K562 (cell line): ENCODE data around the gene RAP1A. TPM values are rescaled to one million over a fixed set of nuclear protein-coding genes. Genes with fewer than 3 reads are reported as not detected.

Source experiments
- ATAC-seq: fragments of 200-7000 bp; cut with Tn5 transposase; 3 replicates; pipeline ENCODE4 v1.9.1; 2020; ENCODE audit warnings: moderate library complexity
- BruUV-seq: library from RNA; stranded (reverse); fragments of 400-500 nt; replicated peaks from 2 replicates; lab custom pipeline; 2021; lab: Mats Ljungman, UMichigan
- CTCF ChIA-PET: fragments of 300-600 bp; formaldehyde crosslinking; extraction: SDS; loops from one replicate; lab custom pipeline; 2021; ENCODE audit warnings: low intra/inter-chr PET ratio; lab: Yijun Ruan, JAX
- POLR2A ChIA-PET: fragments of 300-600, 350-650 bp; sonication (Branson Sonifier 250); formaldehyde crosslinking; extraction: SDS; loops from one replicate; lab custom pipeline; 2021; ENCODE audit warnings: antibody characterized with exemption, inconsistent platforms; lab: Yijun Ruan, JAX
- DNase-seq, 4 experiments: peaks; one replicate each; pipeline versions ENCODE4 v3.0.0 to v3.0.0-alpha.2; 2011 to 2018; ENCODE audit warnings: low spot score in 3 of 4, mixed read lengths in 3 of 4; ENCODE audit errors: extremely low read depth in 1 of 4
- FAIRE-seq: peaks from 2 replicates; lab custom pipeline; 2011; peaks lifted over from hg19 to GRCh38; lab: Jason Lieb, UNC
- H2AFZ ChIP-seq: 2 replicates; pipeline ENCODE4 v1.6.0; 2011; ENCODE audit warnings: low read depth, low read length, control low read depth, inconsistent platforms
- H3K27ac ChIP-seq: fragments of 200-600 bp; 3 replicates; pipeline ENCODE4 v1.8.0; 2011; ENCODE audit warnings: low read depth, mild to moderate bottlenecking, control low read depth, inconsistent platforms, low read length, moderate library complexity, mixed read lengths; ENCODE audit errors: extremely low read depth
- H3K27me3 ChIP-seq, 2 experiments: fragments of 300-600 bp in 1 of 2; 2 replicates in 1 of 2; 3 replicates in 1 of 2; pipeline versions ENCODE4 v1.6.0 to v1.8.0; 2011; ENCODE audit warnings: inconsistent platforms in 2 of 2, low read length in 2 of 2, mild to moderate bottlenecking in 1 of 2, mixed read lengths in 1 of 2, moderate library complexity in 1 of 2; ENCODE audit not compliant: control insufficient read depth in 2 of 2, insufficient read depth in 2 of 2
- H3K36me3 ChIP-seq: fragments of 300-600 bp; 3 replicates; pipeline ENCODE4 v1.8.0; 2011; ENCODE audit warnings: mild to moderate bottlenecking, low read length, inconsistent platforms; ENCODE audit not compliant: control insufficient read depth, insufficient read depth
- H3K4me1 ChIP-seq, 2 experiments: fragments of 200-600 bp in 1 of 2; replicated peaks in 1 of 2; 2 replicates in 1 of 2; 3 replicates in 1 of 2; pipeline versions ENCODE4 v1.5.1 to v1.8.0; 2011; ENCODE audit warnings: inconsistent platforms in 2 of 2, low read length in 2 of 2, mild to moderate bottlenecking in 1 of 2, mixed read lengths in 1 of 2, moderate library complexity in 1 of 2; ENCODE audit not compliant: control insufficient read depth in 2 of 2, insufficient read depth in 2 of 2
- H3K4me2 ChIP-seq: 2 replicates; pipeline ENCODE4 v1.6.1; 2011; ENCODE audit warnings: low read length, control low read depth, inconsistent platforms, mixed read lengths; ENCODE audit not compliant: insufficient read depth
- H3K4me3 ChIP-seq: fragments of 200-600 bp; sonication (generic), shearing (Covaris generic); 2 replicates; pipeline ENCODE4 v1.5.1; 2016; ENCODE audit warnings: control low read depth, inconsistent platforms
- H3K79me2 ChIP-seq: fragments of 200-600 bp; 3 replicates; pipeline ENCODE4 v1.8.0; 2011; ENCODE audit warnings: low read length, inconsistent platforms; ENCODE audit not compliant: control insufficient read depth, insufficient read depth
- H3K9ac ChIP-seq, 2 experiments: 2 replicates each; pipeline versions ENCODE4 v1.6.0 to v1.6.1; 2011; ENCODE audit warnings: low read depth in 2 of 2, low read length in 2 of 2, control low read depth in 1 of 2, inconsistent platforms in 1 of 2, mild to moderate bottlenecking in 1 of 2, mixed read lengths in 1 of 2; ENCODE audit not compliant: insufficient read depth in 1 of 2
- H3K9me1 ChIP-seq: one replicate; pipeline ENCODE4 v1.6.0; 2011; ENCODE audit warnings: inconsistent platforms, mild to moderate bottlenecking, low read length, moderate library complexity; ENCODE audit not compliant: control insufficient read depth, insufficient read depth
- H3K9me3 ChIP-seq: replicated peaks from 2 replicates; pipeline ENCODE4 v1.5.1; 2011; ENCODE audit warnings: low read depth, low read length, inconsistent platforms; ENCODE audit not compliant: control insufficient read depth, insufficient read depth
- H4K20me1 ChIP-seq: replicated peaks from 2 replicates; pipeline ENCODE4 v1.6.1; 2011; ENCODE audit warnings: low read length, inconsistent platforms, mixed read lengths; ENCODE audit not compliant: control insufficient read depth, insufficient read depth
- CHD1 ChIP-seq: fragments of 200-600 bp; sonication (generic); IDR thresholded peaks from one replicate; pipeline ENCODE4 v1.6.1; 2012; ENCODE audit warnings: mild to moderate bottlenecking, moderate library complexity, low read length, inconsistent platforms
- ETV5 ChIP-seq: sonication (generic); formaldehyde crosslinking; IDR thresholded peaks from 2 replicates; pipeline ENCODE4 v1.4.0; 2020; ENCODE audit warnings: low read depth, mild to moderate bottlenecking, missing genetic modification reagents
- FUS ChIP-seq: fragments of 200-400 bp; formaldehyde crosslinking; optimal IDR thresholded peaks from 2 replicates; pipeline ENCODE3; 2017; ENCODE audit warnings: low read depth, low read length
- RAD51 ChIP-seq: fragments of 450-650 bp; IDR thresholded peaks from 2 replicates; pipeline ENCODE4 v1.7.1; 2016; ENCODE audit warnings: low read depth, mild to moderate bottlenecking, borderline replicate concordance
- TAF9B ChIP-seq: fragments of 450-650 bp; IDR thresholded peaks from 2 replicates; pipeline ENCODE4 v1.6.1; 2018; ENCODE audit warnings: mild to moderate bottlenecking; ENCODE audit not compliant: partially characterized antibody
- TCF3 ChIP-seq: sonication (generic); formaldehyde crosslinking; IDR thresholded peaks from 2 replicates; pipeline ENCODE4 v1.4.0; 2020; ENCODE audit warnings: mild to moderate bottlenecking, missing genetic modification reagents
- UBTF ChIP-seq, 2 experiments: IDR thresholded peaks; 2 replicates each; pipeline ENCODE4 v1.6.1; 2012; ENCODE audit warnings: improper control_type of control experiment in 2 of 2, low read depth in 2 of 2, low read length in 2 of 2, borderline replicate concordance in 1 of 2
- ZBTB7A ChIP-seq: IDR thresholded peaks from 2 replicates; pipeline ENCODE4 v1.6.1; 2011; ENCODE audit warnings: low read depth, mild to moderate bottlenecking, low read length, moderate library complexity, borderline replicate concordance; ENCODE audit not compliant: control insufficient read depth
- WGBS: fragments of 100-300 bp; shearing (Covaris generic); methylation state at CpG from one replicate; pipeline ENCODE4 v1.1.6; 2016; ENCODE audit warnings: low coverage, mixed read lengths; ENCODE audit not compliant: insufficient coverage; ENCODE audit errors: missing lambda C conversion rate; 5-methylcytosine and 5-hydroxymethylcytosine counted together
- in situ Hi-C: fragments of 300-500 bp; cut with MboI; formaldehyde crosslinking; loops from 4 replicates; pipeline ENCODE4 v1.15.0; 2018; ENCODE audit warnings: inconsistent platforms, mixed read lengths
- intact Hi-C: fragments of 100-400 bp; cut with micrococcal nuclease; formaldehyde crosslinking; loops from 2 replicates; pipeline ENCODE4 v1.14.2; 2022
- polyA plus RNA-seq, 8 experiments: library from polyadenylated mRNA; depleted of rRNA in 4 of 8; stranded (reverse) in 5 of 8; unstranded in 3 of 8; fragments of >200 nt; fragmentation: Nextera tagmentation in 2 of 8; fragmentation: Illumina TruSeq in 1 of 8; extraction: Ambion mirVana in 2 of 8; extraction: Trizol in 1 of 8; gene quantifications; 2 replicates each; pipeline versions ENCODE4 v1.2.1 to v1.2.3, GENCODE V29; 2011 to 2014; ENCODE audit warnings: inconsistent platforms in 1 of 8, missing spikeins in 1 of 8
- total RNA-seq, 7 experiments: library from RNA; depleted of rRNA in 6 of 7; stranded (reverse); fragments of >200 nt in 6 of 7; fragmentation: Illumina TruSeq in 2 of 7; extraction: Trizol in 2 of 7; gene quantifications; 2 replicates each; pipeline versions ENCODE4 v1.2.1 to v1.2.3, GENCODE V29; 2011 to 2021; ENCODE audit warnings: low replicate concordance in 1 of 7

RAP1A gene
- total and polyA plus RNA-seq, 9 of the 15 experiments (the other 6 are each of a cell fraction or from before 2014, with no cell fraction given): 13.4 to 86.2 (median 32.5) TPM

DNA sequence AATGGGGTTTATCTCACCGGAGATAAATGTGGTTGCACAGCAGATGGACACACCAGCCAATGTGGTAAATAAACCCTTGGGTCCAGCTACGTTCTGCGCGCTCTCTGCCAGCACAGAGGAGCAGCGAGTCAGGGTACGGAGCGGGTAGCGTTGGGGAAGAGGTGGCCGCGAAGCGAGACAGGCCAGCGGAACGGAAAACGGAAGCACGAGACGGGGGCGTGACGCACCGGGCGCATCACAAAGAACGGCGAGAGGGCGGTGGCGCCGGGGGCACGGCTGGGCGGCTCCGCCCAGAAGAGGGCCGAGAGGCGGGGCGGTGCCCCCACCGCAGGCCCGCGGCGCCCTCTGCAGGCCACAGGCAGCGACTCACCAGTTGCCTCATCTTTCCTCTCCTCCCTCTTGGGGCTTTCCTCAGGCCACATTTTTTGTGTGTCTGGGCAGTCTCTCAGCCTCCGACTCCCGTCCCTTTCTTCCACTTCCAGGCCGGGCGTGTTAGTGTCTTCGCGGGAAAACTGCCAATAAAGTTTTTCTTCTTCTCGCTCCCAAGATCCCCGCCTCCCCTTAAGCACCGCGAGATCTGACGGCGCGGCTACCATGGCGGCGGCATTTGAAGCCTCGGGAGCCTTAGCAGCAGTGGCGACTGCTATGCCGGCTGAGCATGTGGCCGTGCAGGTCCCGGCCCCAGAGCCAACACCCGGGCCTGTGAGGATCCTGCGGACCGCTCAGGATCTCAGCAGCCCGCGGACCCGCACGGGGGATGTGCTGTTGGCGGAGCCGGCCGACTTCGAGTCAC is 135.9 kb downstream of the RAP1A start, which contains the start of gene DDX20 (continued):
- TF ChIP-seq CHD1 (peak; percentile 64), ETV5 (CRISPR knock-in tag) (peak; percentile 88), RAD51 (no peak), TCF3 (peak; percentile 34; the same call in 1 of the 2 replicates)

GRCh38 chr1:111756124-111756513 is 136.5 kb downstream of the RAP1A start:
- Histone ChIP-seq H3K79me2 (peaks cover 32% of the 10 kb centered on the region), H3K9me1 (no peaks in the 10 kb centered on the region), H3K27ac (peak overlapping the region; percentile 78), H3K4me1 (peaks cover 9 to 15% of the 10 kb centered on the region in 2 experiments), H3K9ac (peak overlapping the region; percentile 91 to 97), H3K27me3 (no peaks in the 10 kb centered on the region; a peak in 2 of 5 replicates), H3K4me3 (peak overlapping the region; percentile 87), H3K9me3 (no peaks in the 10 kb centered on the region), H4K20me1 (no peaks in the 10 kb centered on the region), H2AFZ (peak overlapping the region; percentile 99), H3K36me3 (peaks cover 41% of the 10 kb centered on the region), H3K4me2 (peak overlapping the region; percentile 91)
- no TSS peak for BruUV-seq
- ChIA-PET POLR2A (interaction anchor here (0.6 to 3.3 kb wide), 6 partner anchors 11 to 374 kb away, joined by 3 to 43 read pairs (median 4); no protein-coding TSS in a partner anchor), CTCF (interaction anchor here (0.7 to 1.8 kb wide), 4 partner anchors 38 to 274 kb away, joined by 3 to 32 read pairs (median 6); no protein-coding TSS in a partner anchor)
- in situ Hi-C loops: loop anchor here (5.0 kb wide), 1 partner anchor 274 kb away; no protein-coding TSS in a partner anchor
- no peak for FAIRE-seq
- intact Hi-C loops: no loop called here
- ATAC-seq: peak; percentile 64
- peak in 3 of 4 experiments; percentile 67 to 79 (median 76) for DNase-seq
- WGBS: 1% methylated on average over 26 of the region's 35 CpGs
- TF ChIP-seq TAF9B (peak; percentile 45), UBTF (IDR thresholded peaks at IDR 0.05; ENCODE audit: borderline replicate concordance in 1 of 2, low read depth in 2 of 2, low read length in 2 of 2) (peak in 1 of 2 experiments; percentile 11; a peak in 1 of 4 replicates), ZBTB7A (peak; percentile 52; the same call in 1 of the 2 replicates), FUS (peak; percentile 19)
